DOHH2 (cell line): ENCODE measurements around the gene TTBK1.

Experiments
- EZH2phosphoT487 ChIP-seq: fragments of 200-600 bp; sonication (generic); IDR thresholded peaks from 2 replicates; pipeline ENCODE4 v1.6.1; 2017; ENCODE audit warnings: borderline replicate concordance, mild to moderate bottlenecking, antibody characterized with exemption, low read length, moderate library complexity, mixed read lengths
- TF ChIP-seq, protein P1 (sequence below): fragments of 200-600 bp; sonication (generic); IDR thresholded peaks from one replicate; pipeline ENCODE4 v1.5.1; 2014; ENCODE audit warnings: antibody characterized with exemption, mild to moderate bottlenecking, low read depth, low read length; ENCODE audit not compliant: poor library complexity, severe bottlenecking

DNA sequence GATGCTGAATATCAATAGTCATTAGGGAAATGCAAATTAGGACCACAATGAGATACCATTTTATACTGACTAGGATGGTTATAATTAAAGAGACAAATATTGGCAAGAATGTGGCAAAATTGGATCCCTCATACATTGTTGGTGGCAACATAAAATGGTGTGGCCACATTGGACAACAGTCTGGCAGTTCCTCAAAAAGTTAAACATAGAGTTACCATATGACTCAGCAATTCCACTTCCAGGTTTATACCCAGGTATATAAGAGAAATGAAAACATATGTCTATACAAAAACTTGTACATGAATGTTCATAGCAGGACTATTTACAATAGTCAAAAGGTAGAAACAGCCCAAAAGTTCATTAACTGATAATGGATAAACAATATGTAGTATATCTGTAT is 67.3 kb downstream of the TTBK1 start:
- TF ChIP-seq, protein P1, sequence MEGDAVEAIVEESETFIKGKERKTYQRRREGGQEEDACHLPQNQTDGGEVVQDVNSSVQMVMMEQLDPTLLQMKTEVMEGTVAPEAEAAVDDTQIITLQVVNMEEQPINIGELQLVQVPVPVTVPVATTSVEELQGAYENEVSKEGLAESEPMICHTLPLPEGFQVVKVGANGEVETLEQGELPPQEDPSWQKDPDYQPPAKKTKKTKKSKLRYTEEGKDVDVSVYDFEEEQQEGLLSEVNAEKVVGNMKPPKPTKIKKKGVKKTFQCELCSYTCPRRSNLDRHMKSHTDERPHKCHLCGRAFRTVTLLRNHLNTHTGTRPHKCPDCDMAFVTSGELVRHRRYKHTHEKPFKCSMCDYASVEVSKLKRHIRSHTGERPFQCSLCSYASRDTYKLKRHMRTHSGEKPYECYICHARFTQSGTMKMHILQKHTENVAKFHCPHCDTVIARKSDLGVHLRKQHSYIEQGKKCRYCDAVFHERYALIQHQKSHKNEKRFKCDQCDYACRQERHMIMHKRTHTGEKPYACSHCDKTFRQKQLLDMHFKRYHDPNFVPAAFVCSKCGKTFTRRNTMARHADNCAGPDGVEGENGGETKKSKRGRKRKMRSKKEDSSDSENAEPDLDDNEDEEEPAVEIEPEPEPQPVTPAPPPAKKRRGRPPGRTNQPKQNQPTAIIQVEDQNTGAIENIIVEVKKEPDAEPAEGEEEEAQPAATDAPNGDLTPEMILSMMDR, result no peak
- no peak for TF ChIP-seq EZH2phosphoT487
